DND-41 (cell line): Measurements from ENCODE around the gene SERAC1.

Experiments used
- EZH2 ChIP-seq: IDR thresholded peaks from 3 replicates; pipeline ENCODE4 v1.6.1; 2012; ENCODE audit warnings: borderline replicate concordance, low read depth, mild to moderate bottlenecking, moderate library complexity, low read length, inconsistent platforms; ENCODE audit not compliant: severe bottlenecking
- TF ChIP-seq, protein P1 (sequence below): IDR thresholded peaks from 2 replicates; pipeline ENCODE4 v1.5.1; 2012; ENCODE audit warnings: borderline replicate concordance, low read length, moderate library complexity, mild to moderate bottlenecking; ENCODE audit not compliant: poor library complexity, severe bottlenecking; ENCODE audit errors: extremely low read depth

DNA sequence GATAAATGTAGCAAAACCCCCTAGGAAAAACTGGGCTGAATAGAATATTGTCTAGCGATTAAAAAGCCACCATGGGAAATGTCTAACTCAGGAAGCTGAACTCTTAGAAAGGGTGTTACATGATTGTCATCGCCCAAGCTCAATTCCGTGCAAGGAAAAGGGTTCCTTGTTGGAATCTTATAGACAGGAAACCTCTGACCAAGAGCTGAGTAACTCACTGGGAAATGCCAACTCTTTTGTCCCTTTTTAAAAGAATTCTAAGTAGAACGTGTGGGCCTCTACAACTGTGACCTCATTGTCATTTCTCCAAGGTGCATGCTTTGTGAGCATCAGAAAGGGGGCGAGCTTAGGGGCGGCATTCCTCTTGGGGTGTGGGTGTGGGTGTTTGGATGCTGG is 98.3 kb downstream of the SERAC1 start:
- TF ChIP-seq, protein P1, sequence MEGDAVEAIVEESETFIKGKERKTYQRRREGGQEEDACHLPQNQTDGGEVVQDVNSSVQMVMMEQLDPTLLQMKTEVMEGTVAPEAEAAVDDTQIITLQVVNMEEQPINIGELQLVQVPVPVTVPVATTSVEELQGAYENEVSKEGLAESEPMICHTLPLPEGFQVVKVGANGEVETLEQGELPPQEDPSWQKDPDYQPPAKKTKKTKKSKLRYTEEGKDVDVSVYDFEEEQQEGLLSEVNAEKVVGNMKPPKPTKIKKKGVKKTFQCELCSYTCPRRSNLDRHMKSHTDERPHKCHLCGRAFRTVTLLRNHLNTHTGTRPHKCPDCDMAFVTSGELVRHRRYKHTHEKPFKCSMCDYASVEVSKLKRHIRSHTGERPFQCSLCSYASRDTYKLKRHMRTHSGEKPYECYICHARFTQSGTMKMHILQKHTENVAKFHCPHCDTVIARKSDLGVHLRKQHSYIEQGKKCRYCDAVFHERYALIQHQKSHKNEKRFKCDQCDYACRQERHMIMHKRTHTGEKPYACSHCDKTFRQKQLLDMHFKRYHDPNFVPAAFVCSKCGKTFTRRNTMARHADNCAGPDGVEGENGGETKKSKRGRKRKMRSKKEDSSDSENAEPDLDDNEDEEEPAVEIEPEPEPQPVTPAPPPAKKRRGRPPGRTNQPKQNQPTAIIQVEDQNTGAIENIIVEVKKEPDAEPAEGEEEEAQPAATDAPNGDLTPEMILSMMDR = no peak
- no peak for TF ChIP-seq EZH2
